Loucy (cell line): Measurements from ENCODE around the gene EPHA8.

Experiments used
- EZH2phosphoT487 ChIP-seq: fragments of 200-600 bp; IDR thresholded peaks from 2 replicates; pipeline ENCODE4 v1.6.1; 2018; ENCODE audit warnings: antibody characterized with exemption, mild to moderate bottlenecking, moderate library complexity, borderline replicate concordance
- TF ChIP-seq, protein P1 (sequence below): fragments of 200-600 bp; sonication (generic); conservative IDR thresholded peaks from 2 replicates; pipeline ENCODE4 v1.5.1; 2014; ENCODE audit warnings: mild to moderate bottlenecking, antibody characterized with exemption, low read length

DNA sequence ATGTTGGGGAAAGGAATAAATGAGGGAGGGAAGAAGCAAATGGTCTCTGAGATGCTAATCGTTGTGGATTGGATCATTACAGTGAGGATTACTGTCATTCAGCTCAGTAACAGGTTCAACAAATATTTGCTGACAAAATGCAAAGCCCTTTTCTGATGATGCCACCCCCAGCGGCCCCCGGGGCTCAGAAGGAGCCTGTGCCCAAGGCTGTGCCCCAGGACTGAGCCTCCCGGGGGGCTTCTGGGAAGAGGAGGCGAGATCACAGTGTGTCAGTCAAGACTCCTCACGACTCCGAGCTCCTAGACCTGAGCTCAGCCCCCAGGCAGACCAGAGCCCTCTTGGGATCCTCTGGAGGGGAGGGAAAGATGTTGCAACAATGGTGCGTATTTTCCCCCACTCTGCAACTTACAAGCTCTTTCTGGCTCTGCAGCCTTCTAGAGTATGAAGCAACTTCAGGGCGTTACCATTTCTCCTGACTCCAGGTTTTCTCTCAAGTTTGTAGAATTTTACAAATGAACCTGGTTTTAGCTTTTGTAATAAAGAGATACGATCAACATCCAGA is 20.8 kb downstream of the EPHA8 start:
- TF ChIP-seq, protein P1, sequence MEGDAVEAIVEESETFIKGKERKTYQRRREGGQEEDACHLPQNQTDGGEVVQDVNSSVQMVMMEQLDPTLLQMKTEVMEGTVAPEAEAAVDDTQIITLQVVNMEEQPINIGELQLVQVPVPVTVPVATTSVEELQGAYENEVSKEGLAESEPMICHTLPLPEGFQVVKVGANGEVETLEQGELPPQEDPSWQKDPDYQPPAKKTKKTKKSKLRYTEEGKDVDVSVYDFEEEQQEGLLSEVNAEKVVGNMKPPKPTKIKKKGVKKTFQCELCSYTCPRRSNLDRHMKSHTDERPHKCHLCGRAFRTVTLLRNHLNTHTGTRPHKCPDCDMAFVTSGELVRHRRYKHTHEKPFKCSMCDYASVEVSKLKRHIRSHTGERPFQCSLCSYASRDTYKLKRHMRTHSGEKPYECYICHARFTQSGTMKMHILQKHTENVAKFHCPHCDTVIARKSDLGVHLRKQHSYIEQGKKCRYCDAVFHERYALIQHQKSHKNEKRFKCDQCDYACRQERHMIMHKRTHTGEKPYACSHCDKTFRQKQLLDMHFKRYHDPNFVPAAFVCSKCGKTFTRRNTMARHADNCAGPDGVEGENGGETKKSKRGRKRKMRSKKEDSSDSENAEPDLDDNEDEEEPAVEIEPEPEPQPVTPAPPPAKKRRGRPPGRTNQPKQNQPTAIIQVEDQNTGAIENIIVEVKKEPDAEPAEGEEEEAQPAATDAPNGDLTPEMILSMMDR, result no peak
- no peak for TF ChIP-seq EZH2phosphoT487
